HG02870 (cell line): ENCODE measurements around the gene JUND.
"Not testable (repeated sequence)": the region's sequence is repeated elsewhere in the genome, so short reads cannot be mapped to it uniquely, and the experiment has no call there.

ENCODE experiments used
- ATAC-seq: cut with Tn5 transposase; IDR thresholded peaks from one replicate; pipeline ENCODE4 v1.9.1; 2021; ENCODE audit warnings: mild to moderate bottlenecking, moderate library complexity; ENCODE audit not compliant: unreplicated experiment

The JUND gene

DNA sequence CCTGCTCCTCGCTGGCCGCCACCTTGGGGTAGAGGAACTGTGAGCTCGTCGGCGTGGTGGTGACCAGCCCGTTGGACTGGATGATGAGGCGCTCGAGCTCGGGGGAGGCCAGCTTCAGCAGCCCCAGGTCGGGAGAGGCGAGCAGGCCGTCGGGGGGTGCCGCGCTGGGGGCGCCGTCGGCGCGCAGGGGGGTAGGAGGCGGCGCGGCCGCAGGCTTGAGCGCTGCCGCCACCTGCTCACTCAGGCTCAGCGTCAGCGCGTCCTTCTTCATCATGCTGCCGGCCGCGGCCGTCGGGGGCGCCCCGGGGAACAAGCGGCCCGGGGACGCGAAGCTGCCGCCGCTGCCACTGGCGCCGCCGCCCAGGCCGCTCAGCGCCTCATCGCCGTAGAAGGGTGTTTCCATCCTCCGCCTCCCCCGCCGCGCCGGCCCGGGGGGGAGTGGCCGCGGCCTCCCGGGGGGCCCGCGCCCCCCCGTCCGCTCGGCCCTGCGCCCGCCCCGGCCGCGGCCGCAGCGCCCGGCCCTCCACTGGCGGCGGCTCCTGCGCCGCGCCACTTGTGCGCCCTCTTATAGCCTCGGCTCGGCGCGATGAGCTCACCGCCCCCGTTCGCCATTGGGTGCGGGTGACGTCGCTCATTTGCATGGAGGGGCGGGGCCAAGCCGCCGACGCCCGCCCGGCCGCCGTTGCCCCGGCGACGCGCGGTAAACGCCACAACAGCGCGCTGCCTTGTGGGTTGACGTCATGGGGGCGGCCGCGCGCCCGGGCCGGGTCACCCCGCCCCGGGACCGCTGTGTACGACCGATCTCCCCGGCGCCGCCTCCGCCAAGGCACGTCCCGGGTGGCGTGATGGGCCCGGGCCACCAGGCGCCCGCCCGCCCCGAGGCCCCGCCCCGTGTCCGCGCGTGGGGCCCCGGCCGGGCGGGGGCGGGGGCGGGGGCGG is at the start of gene JUND:
Gene JUND, minus strand, starts transcription at position 541 of the 939 bp plus-strand sequence. Its CDS starts 138 bp downstream, at position 403.
- peak; percentile 53 for ATAC-seq

DNA sequence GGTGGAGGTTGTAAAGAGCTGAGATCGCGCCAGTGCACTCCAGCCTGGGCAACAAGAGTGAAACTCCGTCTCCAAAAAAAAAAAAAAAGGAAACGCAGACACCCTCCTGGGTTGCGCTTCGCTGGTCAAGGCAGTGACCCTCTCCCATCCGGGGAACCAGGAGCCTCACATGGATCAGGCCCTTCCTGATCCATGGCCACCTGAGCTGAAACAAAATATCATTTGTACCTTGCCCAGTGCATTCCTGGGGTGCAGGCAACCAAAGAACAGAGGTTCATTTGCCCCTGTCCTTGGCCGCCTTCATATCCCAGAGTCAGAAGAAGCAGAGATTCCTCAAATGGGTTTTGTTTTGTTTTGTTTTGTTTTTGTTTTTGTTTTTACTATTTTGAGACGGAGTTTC is 49.4 kb upstream of the JUND start:
- ATAC-seq: no peak

DNA sequence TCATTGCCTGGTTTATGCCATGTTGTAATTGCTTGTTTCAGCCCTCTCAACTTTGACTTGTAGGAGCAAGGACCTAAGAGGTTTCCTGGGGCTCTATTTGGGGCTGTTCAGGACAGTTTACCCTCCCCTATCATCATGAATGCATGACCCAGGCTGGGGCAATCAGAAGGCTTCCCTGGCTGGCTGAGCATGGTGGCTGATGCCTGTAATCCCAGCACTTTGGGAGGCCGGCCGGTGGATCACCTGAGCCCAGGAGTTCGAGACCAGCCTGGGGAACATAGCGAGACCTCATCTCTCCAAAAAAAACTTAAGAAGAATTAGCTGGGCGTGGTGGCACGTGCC is 47.6 kb upstream of the JUND start:
- no peak for ATAC-seq

DNA sequence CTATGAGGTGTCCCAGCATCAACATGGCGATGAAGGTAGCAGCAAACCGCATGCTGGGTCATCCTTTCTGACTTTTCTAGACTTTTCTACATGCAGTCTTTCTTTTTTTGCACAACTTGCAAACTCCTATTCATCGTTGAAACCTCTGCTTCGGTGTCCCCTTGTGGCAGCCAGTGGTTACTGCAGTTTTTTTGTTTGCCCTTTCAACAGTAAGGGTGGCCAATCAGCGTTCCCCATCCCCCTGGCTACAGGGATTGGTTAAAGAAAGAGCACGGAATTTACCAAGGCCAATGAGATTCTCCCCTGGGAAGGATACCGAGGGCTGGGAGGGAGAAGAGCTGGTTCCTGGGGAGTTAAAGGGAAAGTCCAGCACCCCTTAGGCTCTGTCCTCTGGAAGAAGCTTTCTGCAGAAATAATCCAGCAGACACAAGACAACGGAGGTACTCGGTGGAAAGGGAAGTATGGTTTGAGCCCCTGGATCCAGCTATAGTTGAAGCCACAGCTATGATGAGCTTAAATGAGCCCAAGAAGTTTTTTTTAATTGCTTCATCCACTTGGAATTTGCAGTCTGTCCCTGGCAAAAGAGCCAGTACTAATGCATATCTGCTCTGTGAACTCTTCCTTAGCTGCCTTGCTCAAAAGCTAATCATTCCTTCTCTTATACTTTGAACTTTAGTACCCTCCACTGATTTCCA is 47.1 kb upstream of the JUND start:
- ATAC-seq: peak; percentile 85

DNA sequence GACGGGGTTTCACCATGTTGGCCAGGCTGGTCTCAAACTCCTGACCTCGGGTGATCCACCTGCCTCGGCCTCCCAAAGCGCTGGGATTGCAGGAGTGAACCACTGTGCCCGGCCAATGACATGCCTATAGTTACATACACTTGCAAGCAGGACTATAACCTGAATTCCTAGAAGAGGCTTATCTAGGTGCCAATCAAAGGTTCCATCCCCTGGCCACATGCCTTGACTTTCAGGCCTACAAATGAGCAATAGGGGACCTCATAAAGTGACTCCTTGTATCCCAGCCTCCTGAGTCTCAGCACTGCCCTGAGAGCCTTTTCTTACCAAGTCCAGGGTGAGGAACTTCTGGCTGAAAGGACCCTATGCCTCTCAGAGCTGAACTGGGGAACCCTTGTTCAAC is 45.4 kb upstream of the JUND start:
- no peak for ATAC-seq

DNA sequence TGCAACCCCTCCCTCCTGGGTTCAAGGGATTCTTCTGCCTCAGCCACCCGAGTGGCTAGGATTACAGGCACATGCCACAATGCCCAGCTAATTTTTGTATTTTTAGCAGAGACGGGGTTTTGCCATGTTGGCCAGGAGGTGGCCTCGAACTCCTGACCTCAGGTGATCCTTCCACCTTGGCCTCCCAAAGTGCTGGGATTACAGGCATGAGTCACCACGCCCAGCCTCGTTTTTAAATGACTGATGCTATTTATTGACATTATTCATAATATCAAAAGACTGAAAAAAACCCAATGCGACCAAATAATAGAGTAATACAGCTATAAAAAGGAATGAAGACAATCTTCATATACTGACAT is 42.9 kb upstream of the JUND start:
- not testable (repeated sequence) for ATAC-seq

DNA sequence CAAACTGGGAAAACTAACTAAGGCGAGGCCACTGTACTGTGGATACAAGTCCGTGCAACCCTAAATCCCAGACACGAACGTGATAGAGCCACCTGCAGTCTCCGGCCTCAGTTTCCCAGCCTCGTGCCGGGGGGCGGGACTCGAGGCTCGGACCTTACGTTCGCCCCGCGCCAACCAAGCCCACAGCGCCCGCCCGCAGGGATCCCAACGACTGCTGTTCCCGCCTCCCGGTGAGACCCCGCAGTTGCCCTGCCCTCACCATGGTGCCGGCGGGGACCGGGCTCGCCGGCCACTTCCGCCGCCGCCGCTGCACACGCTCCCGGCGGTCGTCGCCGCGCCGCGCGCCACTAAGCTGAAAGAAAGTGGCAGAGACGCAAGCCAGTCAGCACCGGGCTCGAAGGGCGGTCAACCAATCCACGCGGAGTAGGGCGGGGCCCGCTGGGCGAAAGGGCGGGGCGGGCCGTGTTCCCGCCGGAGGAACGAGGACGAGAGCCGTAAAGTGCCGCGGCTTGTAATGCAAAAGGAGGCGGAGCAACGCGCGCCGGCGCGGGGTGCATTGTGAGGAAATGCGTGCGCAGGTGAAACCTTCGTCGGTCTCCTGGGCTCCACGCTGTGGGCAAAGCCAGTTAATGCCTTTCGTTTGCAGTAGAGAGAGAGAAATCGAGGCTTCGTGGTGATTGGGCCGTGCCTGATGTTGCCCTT is 41.5 kb upstream of the JUND start, which contains the start of gene LSM4:
Gene LSM4, minus strand, starts transcription at position 318 of the 702 bp plus-strand sequence. Its CDS starts 56 bp downstream, at position 262.
- ATAC-seq: peak; percentile 90

DNA sequence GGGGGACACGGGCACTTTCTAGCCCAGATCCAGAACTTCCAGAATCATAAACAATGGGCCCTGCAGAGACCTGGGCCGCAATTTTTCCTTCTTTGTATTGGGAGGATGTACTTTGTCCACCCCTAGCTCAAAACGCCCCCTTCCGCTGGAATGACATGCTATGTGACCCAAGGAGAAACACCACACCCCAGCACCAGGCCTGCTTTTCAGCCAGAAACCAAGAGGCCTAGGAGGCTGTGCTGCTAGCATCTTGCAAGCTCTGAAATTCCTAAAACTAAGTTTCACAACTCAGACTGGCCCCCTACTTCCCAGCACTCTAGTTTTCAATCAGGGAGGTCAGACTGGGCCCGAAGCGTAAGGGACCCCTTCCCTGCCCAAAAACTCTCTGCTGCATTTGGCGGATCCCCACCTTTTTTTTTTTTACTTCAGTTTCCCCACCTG is 40.9 kb upstream of the JUND start:
- no peak for ATAC-seq

DNA sequence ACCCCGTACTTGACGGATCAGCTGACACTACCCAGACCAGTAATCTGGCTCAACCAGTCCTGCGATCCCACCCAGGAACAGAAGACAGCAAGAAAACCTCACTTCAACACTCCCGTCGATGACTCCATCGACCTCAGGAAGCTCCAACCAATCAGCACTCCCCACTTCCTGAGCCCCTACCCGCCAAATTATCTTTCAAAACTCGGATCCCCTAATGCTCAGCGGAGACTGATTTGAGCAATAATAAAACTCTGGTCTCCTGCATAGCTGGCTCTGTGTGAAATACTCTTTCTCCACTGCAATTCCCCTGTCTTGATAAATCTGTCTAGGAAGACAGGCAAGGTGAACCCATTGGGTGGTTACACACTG is 40.3 kb upstream of the JUND start:
- no peak for ATAC-seq

DNA sequence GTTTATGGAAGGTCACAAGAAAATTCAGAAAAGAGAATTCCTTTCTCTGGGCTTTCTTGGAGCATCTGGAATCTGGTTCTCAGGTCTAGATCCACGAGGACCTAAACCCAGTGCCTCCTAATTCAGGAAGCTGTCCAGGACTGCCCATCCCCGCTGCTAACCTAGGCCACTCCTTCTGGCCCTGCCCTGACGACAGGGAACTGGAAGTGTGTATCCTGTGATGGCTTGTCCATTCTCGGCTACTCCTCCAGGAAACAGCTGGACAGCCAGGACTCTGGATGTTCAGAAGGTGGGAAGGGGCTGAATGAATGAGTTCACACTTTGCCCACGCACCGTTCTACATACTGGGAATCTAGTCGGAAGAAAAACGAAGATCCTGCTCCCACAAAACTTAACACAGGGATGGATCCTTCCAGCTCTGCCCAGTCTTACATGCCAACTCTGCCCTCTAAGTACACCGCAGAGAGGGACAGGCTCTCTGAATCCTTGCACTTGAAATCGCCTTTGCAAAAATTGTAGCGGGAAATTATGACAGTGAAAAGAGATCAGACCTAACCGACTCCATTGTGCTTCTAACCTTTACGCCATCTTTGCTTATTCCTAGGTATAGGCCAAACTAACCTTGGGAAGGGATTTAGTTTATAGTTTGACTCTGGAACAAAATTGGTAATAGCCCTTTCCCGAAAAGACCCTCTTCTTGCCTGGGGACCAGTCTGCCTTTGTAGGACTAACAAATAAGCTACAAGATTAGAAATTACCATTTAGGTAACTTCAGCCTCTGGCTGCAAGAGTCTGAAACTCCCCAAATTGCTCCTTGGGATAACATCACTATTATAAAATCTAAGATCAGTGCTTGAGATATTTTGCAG is 39.7 kb upstream of the JUND start:
- ATAC-seq: no peak

DNA sequence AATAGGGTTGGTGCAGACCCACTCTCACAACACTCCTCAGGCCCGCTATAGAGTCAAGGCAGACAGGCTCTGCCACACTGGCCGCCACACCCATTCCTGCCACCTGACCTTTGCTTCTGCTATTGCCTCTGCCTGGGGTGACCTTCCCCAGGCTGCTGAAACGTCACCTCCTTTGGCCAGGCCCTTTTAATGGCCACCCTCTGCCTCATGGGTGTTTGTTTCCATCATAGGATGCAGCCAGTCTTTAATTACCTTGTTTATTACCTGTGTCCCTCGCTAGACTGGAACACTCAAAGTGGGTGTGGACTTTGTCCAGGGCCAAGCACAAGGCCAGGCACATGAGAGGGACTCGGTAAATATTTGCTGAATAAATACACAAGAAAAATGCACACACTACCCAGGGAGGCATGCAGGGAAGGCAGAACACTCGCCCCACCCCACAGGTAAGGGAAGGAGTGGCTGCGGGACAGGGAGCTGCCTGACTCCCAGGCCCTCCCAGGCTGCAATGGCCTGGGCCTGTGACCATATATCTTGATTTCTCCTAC is 38.2 kb upstream of the JUND start:
- no peak for ATAC-seq

DNA sequence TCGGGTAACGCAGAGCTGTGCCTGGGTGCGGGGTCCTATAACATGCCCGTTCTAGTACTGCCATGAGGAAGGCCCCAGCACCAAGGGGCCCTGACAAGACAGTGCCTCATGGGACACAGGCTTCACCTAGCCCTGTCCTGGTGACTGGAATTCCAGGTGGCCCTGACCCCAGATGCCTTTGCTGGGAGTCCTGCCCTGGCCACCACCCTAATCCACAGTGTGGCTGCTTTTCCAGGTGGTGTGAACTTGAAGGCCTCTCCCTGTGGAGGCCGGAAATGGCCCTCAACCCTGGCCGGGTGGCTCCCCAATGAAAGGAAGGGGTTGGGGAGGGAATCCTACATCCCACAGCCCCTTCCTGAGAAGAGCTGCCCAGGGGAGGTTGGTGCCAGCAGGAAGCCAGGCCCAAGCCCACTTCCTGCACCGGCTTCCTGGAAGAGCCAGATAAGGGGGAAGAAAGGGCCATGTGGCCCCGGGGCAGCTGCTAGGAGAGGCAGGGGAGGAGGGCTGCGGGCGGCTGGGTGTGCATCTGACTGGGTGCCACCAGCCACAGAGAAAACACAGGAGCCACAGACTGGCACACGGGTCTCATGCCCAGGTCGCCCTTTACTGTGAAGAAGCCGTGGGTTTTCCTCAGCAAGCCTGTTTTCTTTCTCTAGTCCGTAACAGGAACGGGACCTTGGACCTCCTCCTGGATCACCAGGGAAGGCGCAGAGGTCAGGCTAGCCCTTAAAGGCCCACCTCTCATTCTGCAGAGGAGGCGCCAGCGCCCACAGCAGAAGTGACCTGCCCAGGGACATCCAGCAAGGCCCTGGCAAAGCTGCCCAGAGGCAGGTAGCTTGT is 36.8 kb upstream of the JUND start:
- ATAC-seq: no peak

DNA sequence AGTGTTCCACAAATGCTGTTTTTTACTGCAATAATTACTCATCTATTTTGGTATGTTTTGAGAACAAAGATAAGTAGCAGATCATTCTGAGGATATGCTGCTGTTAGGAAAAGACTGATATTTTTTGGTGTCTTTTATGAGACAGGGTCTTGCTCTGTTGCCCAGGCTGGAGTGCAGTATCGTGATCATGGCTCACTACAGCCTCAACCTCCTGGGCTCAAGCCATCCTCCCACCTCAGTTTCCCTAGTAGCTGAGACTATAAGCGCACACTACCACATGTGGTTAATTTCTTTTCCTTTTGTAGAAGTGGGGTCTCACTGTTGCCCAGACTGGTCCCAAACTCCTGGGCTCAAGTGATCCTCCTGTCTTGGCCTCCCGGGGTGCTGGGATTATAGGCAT is 32.0 kb upstream of the JUND start:
- no peak for ATAC-seq

DNA sequence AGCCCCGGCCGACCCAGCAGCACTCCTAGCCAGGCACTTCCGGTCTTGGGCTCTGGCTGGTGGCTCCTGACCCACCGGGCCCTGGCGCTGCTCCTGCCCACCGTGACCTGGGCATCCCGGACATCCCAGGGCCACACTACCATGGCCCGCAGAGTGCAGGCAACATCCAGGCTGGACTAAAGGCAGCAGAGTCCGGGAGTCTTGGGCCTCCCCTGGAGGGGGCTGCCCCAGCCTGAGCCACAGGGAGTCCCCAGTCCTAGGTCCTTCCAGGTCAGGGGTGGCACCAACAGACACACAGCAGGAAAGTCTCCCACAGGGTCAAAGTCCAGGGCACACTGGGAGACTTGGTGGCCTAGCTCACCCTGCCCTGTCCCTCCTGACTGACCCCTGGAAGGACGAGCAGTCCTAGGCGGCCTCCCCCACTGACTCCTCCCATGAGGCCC is 30.7 kb upstream of the JUND start:
- no peak for ATAC-seq

DNA sequence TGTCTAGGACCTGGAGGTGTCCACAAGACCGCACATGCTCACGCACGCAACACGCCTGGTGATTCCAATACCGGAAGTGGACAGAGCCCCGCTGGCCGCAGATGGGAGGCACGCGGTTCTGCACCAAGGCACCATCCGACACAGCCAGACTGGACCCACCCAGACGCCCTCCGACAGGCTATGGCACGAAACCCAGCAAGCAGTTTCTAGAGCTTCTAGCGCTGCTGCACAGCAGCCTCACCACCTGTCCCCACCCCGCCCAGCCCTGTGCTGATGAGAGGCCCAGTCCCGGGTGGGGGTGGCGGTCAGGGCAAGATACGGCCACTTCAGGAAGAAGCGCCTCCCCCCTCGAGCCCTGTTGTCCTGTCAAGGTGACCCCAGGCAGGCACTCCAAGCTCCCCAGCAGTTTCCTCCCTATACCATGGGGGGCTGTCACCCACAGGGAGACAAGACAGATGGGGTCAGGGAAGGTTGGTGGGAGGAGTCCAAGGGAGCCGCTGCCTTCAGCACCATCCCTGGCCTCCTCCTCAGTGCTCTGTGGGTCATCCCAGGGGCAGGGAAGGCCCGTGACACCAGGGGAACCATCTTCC is 30.2 kb upstream of the JUND start:
- no peak for ATAC-seq

DNA sequence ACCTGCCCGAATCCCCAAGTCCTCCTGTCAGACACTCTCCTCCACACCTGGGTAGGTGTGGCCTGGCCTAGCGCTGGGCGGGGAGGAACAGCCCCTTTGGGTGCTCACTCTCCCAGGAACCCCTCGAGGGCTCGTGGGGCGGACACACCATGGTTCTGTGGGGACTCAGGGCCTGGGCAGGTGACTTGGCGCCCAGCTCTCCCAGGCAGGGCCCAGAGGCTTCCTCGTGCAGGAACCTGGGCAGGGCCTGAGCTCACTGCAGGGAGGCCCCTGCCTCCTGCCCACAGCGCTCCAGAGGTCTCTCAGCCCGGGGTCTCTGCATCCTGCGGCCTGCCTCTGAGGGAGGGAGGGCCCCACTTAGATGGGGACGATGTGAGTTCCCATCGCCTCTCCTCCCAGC is 29.5 kb upstream of the JUND start:
- ATAC-seq: no peak

DNA sequence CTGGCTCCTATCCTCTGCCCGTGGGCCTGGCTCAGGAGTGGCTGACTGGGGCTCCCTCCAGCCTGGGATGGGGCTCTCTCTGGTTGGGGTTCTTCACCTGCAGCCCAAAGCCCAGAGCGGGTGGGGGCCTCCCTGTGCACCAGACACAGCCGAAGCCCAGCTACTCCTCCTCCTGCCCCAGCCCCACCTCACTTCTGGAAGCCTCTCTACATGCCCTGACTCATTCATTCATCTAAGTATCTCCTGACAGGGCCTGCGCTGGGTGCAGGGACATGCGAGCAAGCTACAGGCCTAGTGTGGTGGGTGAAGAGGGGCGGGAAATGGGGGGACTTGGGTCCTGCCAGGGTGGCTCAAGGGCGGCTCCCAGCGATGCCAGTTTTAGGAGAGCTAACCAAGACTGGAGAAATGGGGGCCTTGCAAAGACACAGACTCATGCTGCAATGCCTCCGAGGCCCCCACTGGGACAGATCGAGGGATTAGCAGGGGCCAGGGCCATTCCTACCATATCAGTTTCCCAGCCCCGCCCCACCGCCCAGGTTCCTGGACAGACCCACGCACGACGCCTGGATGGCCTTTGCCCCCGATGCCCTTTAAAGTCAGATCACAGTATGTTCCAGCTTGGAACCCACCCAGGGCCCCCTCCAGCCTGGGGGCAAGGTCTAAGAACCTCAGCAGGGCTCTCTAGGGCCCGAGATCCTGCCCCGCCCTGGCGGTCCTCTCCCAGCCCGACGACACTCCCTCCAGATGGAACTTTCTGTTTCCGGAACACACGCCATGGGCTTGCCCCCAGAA is 28.9 kb upstream of the JUND start:
- no peak for ATAC-seq

DNA sequence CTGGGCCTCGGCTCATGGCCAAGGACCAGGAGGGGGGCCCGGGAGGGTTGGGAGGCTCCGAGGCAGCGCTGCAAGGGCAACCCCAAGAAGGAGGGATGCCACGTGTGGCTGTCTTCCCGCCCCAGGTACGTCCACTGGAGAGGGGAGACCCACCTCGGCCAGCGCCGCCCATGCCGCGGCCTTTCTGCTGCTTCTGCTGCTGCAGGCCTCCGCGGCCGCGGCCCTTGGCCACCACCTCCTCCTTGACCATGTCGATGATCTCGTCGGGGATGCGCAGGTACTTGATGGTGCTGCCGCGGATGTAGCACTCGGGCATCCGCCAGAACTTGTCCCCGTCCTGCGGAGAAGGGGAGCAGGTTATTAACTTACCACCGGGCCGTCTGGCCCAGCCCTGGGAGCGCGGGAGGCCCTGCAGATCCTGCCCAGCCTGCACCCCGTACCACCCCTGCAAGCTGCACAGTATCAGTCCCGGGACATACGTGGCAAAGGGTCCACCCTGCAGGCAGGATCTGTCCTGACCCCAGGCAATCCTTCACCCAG is 28.2 kb upstream of the JUND start:
- no peak for ATAC-seq
